22Rv1 (cell line): ENCODE measurements around the gene CENPH.
A peak's percentile ranks its signal among the peaks of the same experiment; 100 is the strongest.
"Not testable (repeated sequence)": the region's sequence is repeated elsewhere in the genome, so short reads cannot be mapped to it uniquely, and the experiment has no call there.

ENCODE experiments used
- H3K27ac ChIP-seq: fragments of 450-650 bp; 2 replicates; pipeline ENCODE4 v1.5.1; 2017
- ZFX ChIP-seq: fragments of 450-650 bp; IDR thresholded peaks from 2 replicates; pipeline ENCODE4 v1.6.1; 2017; ENCODE audit warnings: antibody characterized with exemption, borderline replicate concordance
- TF ChIP-seq, protein P1 (sequence below): fragments of 450-650 bp; IDR thresholded peaks from 2 replicates; pipeline ENCODE4 v1.5.1; 2017; ENCODE audit warnings: mild to moderate bottlenecking

The CENPH gene

DNA sequence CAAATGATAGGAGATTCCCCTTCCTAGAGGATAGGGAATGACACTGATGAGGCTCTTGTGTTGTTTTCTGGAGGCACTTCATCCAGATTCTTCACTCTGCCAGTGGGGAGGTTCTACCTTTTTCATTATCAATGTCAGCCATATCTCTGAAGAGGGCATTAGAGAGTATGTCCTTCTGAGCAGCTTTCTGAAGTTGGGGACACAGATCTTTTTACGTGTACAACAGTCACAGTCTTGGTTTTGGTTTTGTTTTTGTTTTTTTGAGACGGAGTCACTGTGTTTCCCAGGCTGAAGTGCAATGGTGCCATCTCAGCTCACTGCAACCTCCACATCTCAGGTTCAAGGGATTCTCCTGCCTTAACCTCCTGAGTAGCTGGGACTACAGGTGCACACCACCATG is 22.6 kb downstream of the CENPH start:
- no peak for TF ChIP-seq ZFX
- TF ChIP-seq, protein P1, sequence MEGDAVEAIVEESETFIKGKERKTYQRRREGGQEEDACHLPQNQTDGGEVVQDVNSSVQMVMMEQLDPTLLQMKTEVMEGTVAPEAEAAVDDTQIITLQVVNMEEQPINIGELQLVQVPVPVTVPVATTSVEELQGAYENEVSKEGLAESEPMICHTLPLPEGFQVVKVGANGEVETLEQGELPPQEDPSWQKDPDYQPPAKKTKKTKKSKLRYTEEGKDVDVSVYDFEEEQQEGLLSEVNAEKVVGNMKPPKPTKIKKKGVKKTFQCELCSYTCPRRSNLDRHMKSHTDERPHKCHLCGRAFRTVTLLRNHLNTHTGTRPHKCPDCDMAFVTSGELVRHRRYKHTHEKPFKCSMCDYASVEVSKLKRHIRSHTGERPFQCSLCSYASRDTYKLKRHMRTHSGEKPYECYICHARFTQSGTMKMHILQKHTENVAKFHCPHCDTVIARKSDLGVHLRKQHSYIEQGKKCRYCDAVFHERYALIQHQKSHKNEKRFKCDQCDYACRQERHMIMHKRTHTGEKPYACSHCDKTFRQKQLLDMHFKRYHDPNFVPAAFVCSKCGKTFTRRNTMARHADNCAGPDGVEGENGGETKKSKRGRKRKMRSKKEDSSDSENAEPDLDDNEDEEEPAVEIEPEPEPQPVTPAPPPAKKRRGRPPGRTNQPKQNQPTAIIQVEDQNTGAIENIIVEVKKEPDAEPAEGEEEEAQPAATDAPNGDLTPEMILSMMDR, result no peak
- no peak overlapping the region for H3K27ac ChIP-seq

DNA sequence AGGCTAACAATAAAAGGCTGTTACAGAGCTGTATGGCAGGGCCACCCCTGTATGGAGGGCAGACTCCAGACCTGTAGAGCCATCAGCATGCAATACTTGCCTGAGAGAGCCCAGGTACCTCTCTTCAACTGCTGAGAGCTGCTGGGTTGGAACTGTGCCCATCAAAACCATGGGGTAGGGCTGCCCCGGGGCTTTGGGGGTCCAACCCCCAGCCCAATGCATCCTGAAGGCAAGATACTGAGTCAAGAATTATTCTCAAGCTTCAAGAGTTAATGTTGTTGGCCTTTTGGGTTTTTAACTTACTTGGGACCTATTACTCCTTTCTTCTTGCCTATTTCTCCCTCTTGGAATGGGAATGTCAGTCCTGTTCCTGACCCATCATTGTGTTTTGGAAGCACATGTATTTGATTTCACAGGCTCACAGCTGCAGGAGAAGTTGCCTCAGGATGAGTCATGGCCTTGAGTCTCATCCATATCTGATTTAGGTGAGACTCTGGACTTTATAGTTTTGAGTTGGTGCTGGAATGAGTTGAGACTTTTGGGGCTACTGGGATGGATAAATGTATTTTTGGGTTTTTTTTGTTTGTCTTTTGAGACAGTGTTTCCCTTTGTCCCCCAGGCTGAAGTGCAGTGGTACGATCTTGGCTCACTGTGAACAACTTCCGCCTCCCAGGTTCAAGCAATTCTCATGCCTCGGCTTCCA is 24.3 kb downstream of the CENPH start:
- no peak for TF ChIP-seq ZFX
- TF ChIP-seq, protein P1, result no peak

DNA sequence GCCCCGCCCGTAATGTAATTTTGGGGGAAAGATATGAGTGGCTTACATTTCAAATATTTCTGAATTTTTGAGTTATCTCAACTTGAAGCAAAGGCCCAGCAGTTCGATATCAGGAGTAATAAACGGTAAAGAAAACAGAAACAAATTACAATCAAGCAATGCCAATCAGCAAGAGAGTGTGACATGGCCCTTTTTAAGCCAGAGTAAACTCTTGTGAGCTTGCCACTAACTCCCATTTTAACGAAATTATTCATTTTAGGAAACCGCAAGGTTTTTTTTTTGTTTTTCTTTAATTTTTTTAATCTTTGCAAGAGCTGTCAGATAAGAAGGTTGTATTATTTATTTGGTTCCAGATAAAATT is 27.7 kb downstream of the CENPH start:
- peak overlapping the region; percentile 83 for H3K27ac ChIP-seq
- TF ChIP-seq, protein P1, result no peak
- TF ChIP-seq ZFX, result no peak

More for the DNA sequence above, 24.3 kb downstream of the CENPH start:
- H3K27ac ChIP-seq, result no peak overlapping the region

DNA sequence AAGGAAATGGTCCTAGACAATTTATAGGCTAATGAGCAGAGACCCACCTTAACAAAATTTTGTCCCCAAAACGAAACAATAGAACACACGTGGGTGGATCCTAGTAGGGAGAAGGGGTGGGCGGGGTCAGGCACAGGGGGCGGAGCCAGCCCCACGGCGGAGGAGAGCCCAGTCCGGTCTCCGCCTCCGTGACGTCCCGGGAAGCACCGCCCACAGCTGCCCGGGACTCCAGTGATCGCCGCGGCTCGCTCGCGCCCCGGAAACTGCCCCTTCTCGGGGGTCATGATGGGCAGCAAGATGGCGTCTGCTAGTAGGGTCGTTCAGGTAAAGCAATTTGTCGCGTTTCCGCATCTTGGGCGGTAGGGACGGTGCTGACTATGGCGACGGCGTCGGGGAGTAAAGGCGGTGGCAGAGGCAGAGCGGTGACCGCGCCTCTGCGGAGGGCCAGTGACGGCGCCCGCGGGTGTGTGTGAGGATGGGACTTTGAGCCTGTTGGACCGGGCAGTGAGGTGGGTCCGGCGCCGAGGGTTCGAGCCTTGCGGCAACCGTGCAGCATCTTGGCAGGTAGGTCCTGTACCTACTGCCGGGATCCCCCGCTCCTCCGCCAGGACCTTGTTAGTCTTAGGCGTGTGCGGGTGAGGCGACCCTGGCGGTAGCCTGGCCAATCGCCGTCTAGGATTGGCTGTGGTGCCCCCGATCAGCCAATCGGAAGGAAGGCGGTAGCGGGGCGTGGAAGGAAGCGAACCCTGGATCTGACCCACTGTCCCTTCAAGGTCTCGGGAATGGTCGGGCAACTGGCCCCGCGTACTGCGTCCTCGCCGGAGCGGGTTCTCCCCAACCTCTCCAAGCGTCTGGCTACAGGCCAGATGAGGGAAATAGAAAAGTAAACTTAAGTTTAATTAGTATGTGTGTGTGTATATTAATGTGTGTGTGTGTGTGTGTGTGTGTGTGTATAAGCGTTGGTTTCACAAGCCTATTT is 28.5 kb downstream of the CENPH start:
- TF ChIP-seq, protein P1, result no peak
- TF ChIP-seq ZFX, result no peak
- H3K27ac ChIP-seq, result peak overlapping the region; percentile 83

DNA sequence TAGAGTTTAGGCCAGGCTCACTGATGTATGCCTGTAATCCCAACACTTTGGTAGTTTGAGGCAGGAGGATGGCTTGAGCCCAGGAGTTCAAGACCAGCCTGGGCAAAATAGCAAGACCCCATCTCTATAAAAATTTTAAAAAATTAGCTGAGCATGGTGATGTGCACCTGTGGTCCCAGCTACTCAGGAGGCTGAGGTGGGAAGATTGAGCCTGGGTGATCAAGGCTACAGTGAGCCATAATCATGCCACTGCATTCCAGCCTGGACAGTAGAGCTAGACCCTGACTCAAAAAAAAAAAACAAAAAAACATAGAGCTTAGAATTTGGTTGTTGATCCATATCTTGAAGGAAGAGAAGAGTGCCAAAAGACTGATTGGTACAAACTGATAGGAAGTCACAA is 30.6 kb downstream of the CENPH start:
- H3K27ac ChIP-seq, result no peak overlapping the region
- TF ChIP-seq, protein P1, result no peak
- TF ChIP-seq ZFX, result no peak

DNA sequence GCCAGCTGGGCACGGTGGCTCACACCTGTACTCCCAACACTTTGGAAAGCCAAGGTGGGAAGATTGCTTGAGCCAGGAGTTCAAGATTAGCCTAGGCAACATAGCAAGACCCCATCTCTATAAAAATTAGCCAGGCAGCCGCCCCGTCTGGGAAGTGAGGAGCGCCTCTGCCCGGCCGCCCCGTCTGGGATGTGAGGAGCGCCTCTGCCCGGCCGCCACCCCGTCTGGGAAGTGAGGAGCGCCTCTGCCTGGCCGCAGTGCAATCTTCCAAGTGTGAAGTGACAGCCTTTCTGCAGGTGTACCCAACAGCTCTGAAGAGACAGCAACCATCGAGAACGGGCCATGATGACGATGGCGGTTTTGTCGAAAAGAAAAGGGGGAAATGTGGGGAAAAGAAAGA is 31.0 kb downstream of the CENPH start:
- not testable (repeated sequence) for H3K27ac ChIP-seq

DNA sequence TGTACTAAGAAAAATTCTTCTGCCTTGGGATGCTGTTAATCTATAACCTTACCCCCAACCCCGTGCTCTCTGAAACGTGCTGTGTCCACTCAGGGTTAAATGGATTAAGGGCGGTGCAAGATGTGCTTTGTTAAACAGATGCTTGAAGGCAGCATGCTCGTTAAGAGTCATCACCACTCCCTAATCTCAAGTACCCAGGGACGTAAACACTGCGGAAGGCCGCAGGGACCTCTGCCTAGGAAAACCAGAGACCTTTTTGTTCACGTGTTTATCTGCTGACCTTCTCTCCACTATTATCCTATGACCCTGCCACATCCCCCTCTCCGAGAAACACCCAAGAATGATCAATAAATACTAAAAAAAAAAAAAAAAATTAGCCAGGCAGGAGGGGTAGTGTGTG is 31.4 kb downstream of the CENPH start:
- H3K27ac ChIP-seq, result not testable (repeated sequence)

DNA sequence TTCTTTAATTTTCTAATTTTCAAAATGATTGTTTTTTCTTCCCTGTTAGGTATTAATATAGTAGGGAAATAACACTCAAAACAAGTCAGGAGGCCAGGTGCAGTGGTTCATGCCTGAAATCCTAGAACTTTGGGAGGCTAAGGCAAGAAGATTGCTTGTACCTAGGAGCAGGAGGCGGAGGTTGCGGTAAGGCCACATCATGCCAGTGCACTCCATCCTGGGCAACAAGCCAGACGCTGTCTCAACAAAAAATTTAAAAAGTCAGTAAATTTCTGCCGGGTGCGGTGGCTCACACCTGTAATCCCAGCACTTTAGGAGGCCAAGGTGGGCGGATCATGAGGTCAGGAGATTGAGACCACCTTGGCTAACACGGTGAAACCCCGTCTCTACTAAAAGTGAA is 35.1 kb downstream of the CENPH start:
- TF ChIP-seq, protein P1, result no peak
- TF ChIP-seq ZFX, result no peak
- H3K27ac ChIP-seq, result no peak overlapping the region
